Lower lobe of right lung (tissue), 2 donors: ENCODE results near the gene S1PR4. TPM values are rescaled to one million over a fixed set of nuclear protein-coding genes. Genes with fewer than 3 reads are reported as not detected.

Source experiments
- ATAC-seq, 2 donors: fragments of 200-7000 bp; cut with Tn5 transposase; one replicate each; pipeline ENCODE4 v1.9.1; 2020 to 2022; ENCODE audit warnings: mild to moderate bottlenecking in 2 of 2, moderate library complexity in 2 of 2
- DNase-seq: peaks from one replicate; pipeline ENCODE4 v3.0.0-alpha.2; 2020
- H3K27ac ChIP-seq: fragments of 200-600 bp; one replicate; pipeline ENCODE4 v1.8.0; 2022
- H3K27me3 ChIP-seq: fragments of 200-600 bp; one replicate; pipeline ENCODE4 v1.8.0; 2022; ENCODE audit warnings: low read depth
- H3K36me3 ChIP-seq: fragments of 200-600 bp; one replicate; pipeline ENCODE4 v1.8.0; 2022; ENCODE audit warnings: mild to moderate bottlenecking
- H3K4me1 ChIP-seq: fragments of 200-600 bp; one replicate; pipeline ENCODE4 v1.8.0; 2022
- H3K4me3 ChIP-seq: fragments of 200-600 bp; one replicate; pipeline ENCODE4 v1.8.0; 2022; ENCODE audit warnings: mild to moderate bottlenecking
- H3K9me3 ChIP-seq: fragments of 200-600 bp; one replicate; pipeline ENCODE4 v1.8.0; 2022
- CTCF ChIP-seq: fragments of 200-600 bp; IDR thresholded peaks from one replicate; pipeline ENCODE4 v1.8.0; 2022; ENCODE audit warnings: antibody characterized with exemption, mild to moderate bottlenecking
- intact Hi-C: fragments of 100-400 bp; cut with DNase I; formaldehyde crosslinking; loops from one replicate; pipeline ENCODE4 v1.11.0; 2022
- total RNA-seq: library from RNA; stranded (reverse); fragmentation: NEBNext Ultra II Directional; extraction: Animal tissue kit (Norgen Biotek cat#: 25700); gene quantifications from one replicate; pipeline ENCODE4 v1.2.1, GENCODE V29; 2021
- donor health status: DM: no; HTN: yes; CAD: no; lungs with severe emphysema.

S1PR4 gene
- total RNA-seq, 1 donor from 2014 or later = 35.7 TPM

- intact Hi-C loops = no loop called here
- H3K36me3 ChIP-seq = peaks cover 33% of the 10 kb centered on the region
- no peak for TF ChIP-seq CTCF
- H3K27me3 ChIP-seq = no peaks in the 10 kb centered on the region
- no peak overlapping the region for H3K27ac ChIP-seq
- peaks cover 20% of the 10 kb centered on the region for H3K4me1 ChIP-seq
- H3K4me3 ChIP-seq = no peak overlapping the region
- DNase-seq = no peak
- no peak for ATAC-seq
- no peaks in the 10 kb centered on the region for H3K9me3 ChIP-seq
Measured at GRCh38 chr19:3192228-3192635, 13.7 kb downstream of the S1PR4 start.

DNA sequence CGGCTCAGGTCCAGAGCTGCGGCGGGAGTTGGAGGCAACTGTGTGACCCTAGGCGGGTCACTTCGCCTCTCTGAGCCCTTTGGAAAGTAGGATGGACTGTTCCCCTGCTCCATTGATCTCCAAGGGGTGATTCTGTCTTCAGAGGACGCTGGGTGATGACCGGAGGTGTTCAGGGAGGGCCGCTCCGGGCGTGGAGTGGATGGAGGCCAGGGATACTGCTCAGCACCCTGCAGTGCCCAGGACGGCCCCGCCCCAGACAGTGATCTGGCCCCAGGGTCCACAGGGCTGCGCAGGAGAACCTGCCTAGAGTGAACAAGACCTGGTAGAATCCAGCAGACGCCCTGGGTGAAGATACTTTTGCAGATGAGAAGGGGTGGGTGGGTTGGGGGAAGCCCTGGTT lies 14.1 kb downstream of the S1PR4 start:
- DNase-seq (no peak), ATAC-seq (no peak)
- H3K27me3 ChIP-seq = no peaks in the 10 kb centered on the region
- intact Hi-C loops = no loop called here
- peaks cover 33% of the 10 kb centered on the region for H3K36me3 ChIP-seq
- no peak overlapping the region for H3K4me3 ChIP-seq
- peaks cover 15% of the 10 kb centered on the region for H3K4me1 ChIP-seq
- no peaks in the 10 kb centered on the region for H3K9me3 ChIP-seq
- no peak overlapping the region for H3K27ac ChIP-seq
- TF ChIP-seq CTCF = no peak

DNA sequence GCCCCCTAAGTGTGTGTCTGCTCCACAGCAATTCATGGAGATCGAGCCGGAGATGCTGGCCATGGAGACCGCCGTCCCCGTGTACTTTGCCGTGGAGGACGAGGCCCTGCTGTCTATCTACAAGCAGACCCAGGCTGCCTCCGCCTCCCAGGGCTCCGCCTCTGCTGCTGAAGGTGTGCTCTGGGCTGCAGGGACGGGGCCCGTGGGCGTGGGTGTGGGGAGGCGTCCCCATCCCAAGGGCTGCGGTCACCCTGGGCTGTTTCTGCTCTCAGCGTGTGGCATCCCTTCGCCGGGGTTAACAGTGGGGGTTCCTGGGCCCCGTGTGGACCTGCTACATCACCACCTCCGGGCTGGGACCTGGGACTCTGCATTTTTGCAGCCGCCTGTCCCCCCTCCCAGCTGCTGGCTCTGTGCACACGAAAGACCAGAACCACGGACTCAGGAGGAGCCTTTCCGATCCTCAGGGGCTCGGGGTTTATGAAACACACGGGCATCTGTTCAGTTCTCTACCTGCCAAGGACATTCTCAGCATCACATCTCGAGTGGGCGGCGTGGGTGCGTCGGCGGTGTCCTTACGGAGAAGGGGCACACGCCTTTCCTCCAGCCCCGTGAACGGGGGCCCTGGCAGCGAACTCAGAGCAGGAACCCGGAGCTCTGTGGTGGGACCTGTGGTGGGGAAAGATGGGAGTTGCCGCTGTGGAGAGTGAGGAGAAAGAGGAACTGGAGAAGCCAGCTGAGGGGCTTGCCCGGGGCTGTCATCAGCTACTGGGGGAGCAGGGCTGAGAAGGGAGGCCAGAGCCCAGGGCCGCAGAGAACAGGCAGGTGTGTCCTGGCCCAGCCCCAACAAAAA lies 14.9 kb downstream of the S1PR4 start:
- no peaks in the 10 kb centered on the region for H3K9me3 ChIP-seq
- no peaks in the 10 kb centered on the region for H3K27me3 ChIP-seq
- no peak for TF ChIP-seq CTCF
- H3K27ac ChIP-seq = no peak overlapping the region
- DNase-seq (no peak), ATAC-seq (no peak)
- H3K4me1 ChIP-seq = peaks cover 7% of the 10 kb centered on the region
- peaks cover 33% of the 10 kb centered on the region for H3K36me3 ChIP-seq
- intact Hi-C loops = no loop called here
- H3K4me3 ChIP-seq = no peak overlapping the region

DNA sequence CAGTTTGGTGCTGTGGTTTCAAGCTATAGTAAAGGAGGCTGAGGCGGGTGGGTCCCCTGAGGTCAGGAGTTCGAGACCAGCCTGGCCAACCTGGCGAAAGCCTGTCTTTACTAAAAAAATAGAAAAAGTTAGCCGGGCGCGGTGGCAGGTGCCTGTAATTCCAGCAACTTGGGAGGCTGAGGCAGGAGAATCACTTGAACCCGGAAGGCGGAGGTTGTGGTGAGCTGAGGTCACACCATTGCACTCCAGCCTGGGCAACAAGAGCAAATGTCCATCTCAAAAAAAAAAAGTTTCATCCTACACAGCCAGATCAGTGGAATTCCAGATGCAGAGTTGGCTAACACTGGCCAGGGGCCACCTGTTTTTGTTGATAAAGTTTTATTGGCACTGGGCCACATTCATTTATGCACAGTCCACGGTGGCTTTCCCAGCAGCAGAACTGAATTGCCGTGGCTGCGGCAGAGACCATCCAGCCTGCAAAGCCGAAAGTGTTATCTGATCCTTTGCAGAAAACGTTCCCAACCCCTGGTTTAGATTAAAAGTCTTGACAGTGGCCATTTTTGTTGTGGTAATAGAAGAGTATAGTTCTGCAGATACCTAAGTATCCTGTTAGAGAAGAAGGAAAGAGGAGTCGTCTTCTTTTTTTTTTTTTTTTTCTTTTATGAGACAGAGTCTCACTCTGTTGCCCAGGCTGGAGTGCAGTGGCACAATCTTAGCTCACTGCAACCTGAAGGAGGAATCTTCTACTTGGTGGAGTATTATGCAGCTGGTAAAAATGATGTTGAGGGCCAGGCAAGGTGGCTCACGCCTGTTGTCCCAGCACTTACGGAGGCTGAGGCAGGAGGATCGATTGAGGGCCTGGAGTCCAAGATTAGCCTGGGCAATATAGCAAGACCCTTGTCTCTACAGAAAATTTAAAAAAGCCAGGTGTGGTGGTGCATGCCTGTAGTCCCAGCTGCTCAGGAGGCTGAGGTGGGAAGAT lies 15.8 kb downstream of the S1PR4 start:
- no peaks in the 10 kb centered on the region for H3K27me3 ChIP-seq
- intact Hi-C loops = no loop called here
- TF ChIP-seq CTCF = no peak
- no peaks in the 10 kb centered on the region for H3K4me1 ChIP-seq
- H3K9me3 ChIP-seq = no peaks in the 10 kb centered on the region
- DNase-seq (no peak), ATAC-seq (no peak)
- H3K27ac ChIP-seq = no peak overlapping the region
- H3K36me3 ChIP-seq = peaks cover 41% of the 10 kb centered on the region
- H3K4me3 ChIP-seq = no peak overlapping the region

DNA sequence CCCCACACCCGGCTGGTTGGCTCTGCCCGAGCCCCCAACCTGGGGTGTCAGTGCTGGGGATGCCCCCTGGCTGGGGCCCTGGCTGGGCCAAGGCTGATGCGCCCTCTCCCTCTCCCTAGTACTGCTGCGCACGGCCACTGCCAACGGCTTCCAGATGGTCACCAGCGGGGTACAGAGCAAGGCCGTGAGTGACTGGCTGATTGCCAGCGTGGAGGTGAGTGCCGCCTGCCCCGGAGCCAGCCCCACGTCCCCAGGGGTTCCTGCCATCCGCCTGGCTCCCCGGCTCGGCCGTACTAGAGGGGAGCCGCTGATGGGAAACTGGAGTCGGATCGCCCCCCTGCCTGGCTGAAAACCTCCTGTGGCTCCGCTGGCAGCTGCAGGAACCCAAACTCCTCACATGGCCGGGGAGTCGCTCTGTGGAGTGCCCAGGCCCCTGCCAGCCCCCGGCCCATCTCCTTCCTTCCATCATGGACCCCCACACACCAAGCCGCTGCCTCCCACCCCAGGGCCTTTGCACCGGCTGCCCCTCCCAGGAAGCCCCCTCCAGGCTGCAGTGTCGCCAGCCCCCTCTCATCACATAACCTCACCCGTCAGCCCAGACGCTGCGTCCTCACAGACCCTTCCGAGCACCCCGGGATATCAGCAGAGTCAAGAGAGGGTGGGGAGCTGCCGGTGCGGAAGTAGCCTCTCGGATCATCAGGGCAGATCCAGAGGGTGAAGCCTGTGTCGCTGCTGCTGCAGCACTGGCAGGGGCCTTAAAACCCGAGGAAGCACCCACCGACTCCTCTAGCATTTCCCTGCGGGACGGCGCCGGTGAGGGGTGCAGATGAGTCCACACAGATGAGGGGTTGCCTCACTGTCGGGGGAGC lies 17.7 kb downstream of the S1PR4 start:
- no peaks in the 10 kb centered on the region for H3K4me1 ChIP-seq
- no peak overlapping the region for H3K4me3 ChIP-seq
- H3K27me3 ChIP-seq = no peaks in the 10 kb centered on the region
- DNase-seq (no peak), ATAC-seq (no peak)
- H3K27ac ChIP-seq = no peak overlapping the region
- TF ChIP-seq CTCF = no peak
- intact Hi-C loops = no loop called here
- peaks cover 51% of the 10 kb centered on the region for H3K36me3 ChIP-seq
- H3K9me3 ChIP-seq = no peaks in the 10 kb centered on the region
